Keratinocyte (primary cell): ENCODE results near the gene ZNF649. TPM values are rescaled to one million over a fixed set of nuclear protein-coding genes. Genes with fewer than 3 reads are reported as not detected.
A peak's percentile ranks its signal among the peaks of the same experiment; 100 is the strongest.

Experiments used
- DNase-seq: peaks from one replicate; pipeline ENCODE4 v3.0.0-alpha.2; 2011; ENCODE audit warnings: low read depth, missing footprints, low spot score
- FAIRE-seq: peaks from 2 replicates; lab custom pipeline; 2011; peaks lifted over from hg19 to GRCh38; lab: Jason Lieb, UNC
- H2AFZ ChIP-seq: 2 replicates; pipeline ENCODE4 v1.6.0; 2012; ENCODE audit warnings: low read length, control low read depth, inconsistent platforms; ENCODE audit not compliant: control insufficient read depth
- H3K27ac ChIP-seq: 2 replicates; pipeline ENCODE4 v1.5.1; 2011; ENCODE audit warnings: low read length; ENCODE audit not compliant: control insufficient read depth, insufficient read depth
- H3K27me3 ChIP-seq: 3 replicates; pipeline ENCODE4 v1.6.0; 2011; ENCODE audit warnings: low read length; ENCODE audit not compliant: control insufficient read depth, insufficient read depth; ENCODE audit errors: extremely low read depth
- H3K36me3 ChIP-seq, 2 experiments: 2 replicates in 1 of 2; 3 replicates in 1 of 2; pipeline ENCODE4 v1.5.1; 2011; ENCODE audit warnings: low read length in 2 of 2, mild to moderate bottlenecking in 1 of 2; ENCODE audit not compliant: control insufficient read depth in 2 of 2, insufficient read depth in 2 of 2; ENCODE audit errors: extremely low read depth in 1 of 2
- H3K4me1 ChIP-seq: 3 replicates; pipeline ENCODE4 v1.5.1; 2011; ENCODE audit warnings: low read length; ENCODE audit not compliant: control insufficient read depth, insufficient read depth; ENCODE audit errors: extremely low read depth
- H3K4me2 ChIP-seq: 3 replicates; pipeline ENCODE4 v1.6.0; 2011; ENCODE audit warnings: low read depth, low read length; ENCODE audit not compliant: control insufficient read depth, insufficient read depth; ENCODE audit errors: extremely low read depth
- H3K4me3 ChIP-seq, 3 experiments: fragments of 200-600 bp in 1 of 3; sonication (generic) in 1 of 3; 2 replicates in 2 of 3; 3 replicates in 1 of 3; pipeline ENCODE4 v1.5.1; 2011 to 2016; ENCODE audit warnings: low read length in 3 of 3, mild to moderate bottlenecking in 3 of 3, control low read depth in 2 of 3, inconsistent platforms in 1 of 3, low read depth in 1 of 3, mixed read lengths in 1 of 3, mixed run types in 1 of 3, moderate library complexity in 1 of 3; ENCODE audit not compliant: control insufficient read depth in 2 of 3, insufficient read depth in 2 of 3; ENCODE audit errors: extremely low read depth in 1 of 3
- H3K79me2 ChIP-seq: 2 replicates; pipeline ENCODE4 v1.6.0; 2012; ENCODE audit warnings: low read length; ENCODE audit not compliant: control insufficient read depth, insufficient read depth
- H3K9ac ChIP-seq: 3 replicates; pipeline ENCODE4 v1.6.0; 2011; ENCODE audit warnings: low read length; ENCODE audit not compliant: control insufficient read depth, insufficient read depth; ENCODE audit errors: extremely low read depth
- H3K9me1 ChIP-seq: 3 replicates; pipeline ENCODE4 v1.6.0; 2011; ENCODE audit warnings: low read length; ENCODE audit not compliant: control insufficient read depth, insufficient read depth; ENCODE audit errors: extremely low read depth
- H3K9me3 ChIP-seq: 2 replicates; pipeline ENCODE4 v1.5.1; 2012; ENCODE audit warnings: low read depth, low read length; ENCODE audit not compliant: control insufficient read depth
- H4K20me1 ChIP-seq: 3 replicates; pipeline ENCODE4 v1.6.0; 2011; ENCODE audit warnings: low read length; ENCODE audit not compliant: control insufficient read depth, insufficient read depth; ENCODE audit errors: extremely low read depth
- CTCF ChIP-seq, 3 experiments: IDR thresholded peaks in 1 of 3; conservative IDR thresholded peaks in 1 of 3; optimal IDR thresholded peaks in 1 of 3; 2 replicates in 2 of 3; 3 replicates in 1 of 3; pipeline versions ENCODE3 to v1.5.1; 2011; ENCODE audit warnings: low read length in 3 of 3, mild to moderate bottlenecking in 3 of 3, moderate library complexity in 2 of 3, control low read depth in 1 of 3, inconsistent platforms in 1 of 3; ENCODE audit not compliant: insufficient read depth in 2 of 3; ENCODE audit errors: extremely low read depth in 1 of 3
- EZH2 ChIP-seq: IDR thresholded peaks from one replicate; pipeline ENCODE4 v1.6.1; 2012; ENCODE audit warnings: inconsistent platforms, mild to moderate bottlenecking, low read length, moderate library complexity
- dilution Hi-C: fragments of 300-500 bp; cut with MboI; formaldehyde crosslinking; loops from one replicate; pipeline ENCODE4 v1.7.0; 2020; ENCODE audit warnings: low sequenced_read_pairs; ENCODE audit not compliant: extremely low pct_ligation_motif_present
- polyA plus RNA-seq, 5 experiments: library from polyadenylated mRNA; depleted of rRNA in 3 of 5; stranded (reverse) in 3 of 5; stranded (forward) in 1 of 5; unstranded in 1 of 5; fragments of >200 nt; gene quantifications; 1 replicate in 1 of 5; 2 replicates in 3 of 5; 3 replicates in 1 of 5; pipeline versions ENCODE4 v1.2.1 to v1.2.3, GENCODE V29; 2011 to 2012; ENCODE audit warnings: missing spikeins in 2 of 5, low read depth in 1 of 5, low replicate concordance in 1 of 5

The ZNF649 gene
- polyA plus RNA-seq, 1 donor (not counting 4 experiments of a cell fraction or from before 2014, with no cell fraction given) = 6.5 TPM

- peak overlapping the region; percentile 95 for H3K9ac ChIP-seq
- H3K27me3 ChIP-seq = no peaks in the 10 kb centered on the region
- FAIRE-seq (no peak), DNase-seq (no peak)
- no peak for TF ChIP-seq EZH2
- no peak for TF ChIP-seq CTCF (optimal IDR thresholded peaks at IDR 0.05 in 1 of 3, IDR thresholded peaks at IDR 0.05 in 1 of 3, conservative IDR thresholded peaks at IDR 0.05 in 1 of 3; ENCODE audit: extremely low read depth in 1 of 3, insufficient read depth in 2 of 3, low read length in 3 of 3)
- H3K4me2 ChIP-seq = peak overlapping the region; percentile 93
- no peaks in the 10 kb centered on the region for H3K4me1 ChIP-seq
- dilution Hi-C loops = no loop called here
- peaks cover 0 to 8% of the 10 kb centered on the region in 2 experiments for H3K36me3 ChIP-seq
- H3K27ac ChIP-seq = peak overlapping the region; percentile 88
- no peaks in the 10 kb centered on the region for H4K20me1 ChIP-seq
- H3K9me3 ChIP-seq = peaks cover 16% of the 10 kb centered on the region
- peak overlapping the region; percentile 54 for H2AFZ ChIP-seq
- H3K4me3 ChIP-seq = peak overlapping the region in 1 of 3 experiments; percentile 97
- H3K79me2 ChIP-seq = peaks cover 41% of the 10 kb centered on the region
- no peaks in the 10 kb centered on the region for H3K9me1 ChIP-seq
Observed at GRCh38 chr19:51905206-51905605, 389 bp upstream of the ZNF649 start.

GRCh38 chr19:51903192-51903591 is 1.6 kb downstream of the ZNF649 start:
- peak overlapping the region; percentile 93 for H3K4me2 ChIP-seq
- TF ChIP-seq CTCF (optimal IDR thresholded peaks at IDR 0.05 in 1 of 3, IDR thresholded peaks at IDR 0.05 in 1 of 3, conservative IDR thresholded peaks at IDR 0.05 in 1 of 3; ENCODE audit: extremely low read depth in 1 of 3, insufficient read depth in 2 of 3, low read length in 3 of 3) = no peak
- no peak for TF ChIP-seq EZH2
- no peak overlapping the region for H3K27ac ChIP-seq

More at GRCh38 chr19:51903192-51903591, 1.6 kb downstream of the ZNF649 start:
- dilution Hi-C loops = no loop called here
- Histone ChIP-seq H4K20me1 (no peaks in the 10 kb centered on the region), H3K4me1 (no peaks in the 10 kb centered on the region), H3K9me1 (no peaks in the 10 kb centered on the region), H3K79me2 (peaks cover 45% of the 10 kb centered on the region), H2AFZ (no peak overlapping the region), H3K36me3 (peaks cover 4 to 16% of the 10 kb centered on the region in 2 experiments), H3K4me3 (peak overlapping the region in 1 of 3 experiments; percentile 84), H3K9me3 (peaks cover 15% of the 10 kb centered on the region), H3K27me3 (no peaks in the 10 kb centered on the region), H3K9ac (no peak overlapping the region)
- no peak for FAIRE-seq
- no peak for DNase-seq
